ENCODE results near the gene GRID1. TPM values are rescaled to one million over a fixed set of nuclear protein-coding genes. Genes with fewer than 3 reads are reported as not detected.

GRID1 gene
- total and polyA plus RNA-seq, 10 of the 15 experiments (the other 5 are each of a cell fraction or from before 2014, with no cell fraction given) = 0.04 to 0.62 (median 0.08) TPM; not detected in 5

GRCh38 chr10:86415116-86415515 lies 48.5 kb upstream of the GRID1 start:
- RAD21 ChIA-PET (ENCODE audit: unreplicated experiment) = interaction anchor here (1.5 to 5.8 kb wide), 2 partner anchors 13 to 26 kb away, joined by 3 to 155 read pairs; no protein-coding TSS in a partner anchor
- BruUV-seq (replicated peaks) = no TSS peak
- Histone ChIP-seq H3K27me3 (replicated peaks in 1 of 2; ENCODE audit: control insufficient read depth in 2 of 2, insufficient read depth in 2 of 2, low read length in 1 of 2) (no peaks in the 10 kb centered on the region), H3K79me2 (ENCODE audit: control insufficient read depth, insufficient read depth, low read length) (no peaks in the 10 kb centered on the region), H3K4me1 (ENCODE audit: control insufficient read depth, insufficient read depth, low read length) (peaks cover 38% of the 10 kb centered on the region), H3K4me3 (no peak overlapping the region), H3K9ac (ENCODE audit: control insufficient read depth, insufficient read depth, low read length) (no peak overlapping the region), H3K4me2 (ENCODE audit: control insufficient read depth, insufficient read depth) (no peak overlapping the region), H2AFZ (ENCODE audit: control insufficient read depth, low read depth, low read length) (no peak overlapping the region), H3K27ac (ENCODE audit: control insufficient read depth, insufficient read depth) (no peak overlapping the region), H3K36me3 (ENCODE audit: control insufficient read depth in 2 of 2, insufficient read depth in 2 of 2, low read length in 1 of 2) (no peaks in the 10 kb centered on the region), H3K9me3 (replicated peaks; ENCODE audit: control insufficient read depth, insufficient read depth, low read length) (peaks cover 6% of the 10 kb centered on the region; the same call in 2 of the 3 replicates), H4K20me1 (ENCODE audit: control insufficient read depth, insufficient read depth) (no peaks in the 10 kb centered on the region)
- SMC1A ChIA-PET (ENCODE audit: uncharacterized antibody, unreplicated experiment) = interaction anchor here (1.7 to 7.0 kb wide), 2 partner anchors 16 to 23 kb away, joined by 5 to 129 read pairs; no protein-coding TSS in a partner anchor
- no peak for TF ChIP-seq RUNX3 (IDR thresholded peaks at IDR 0.05; ENCODE audit: low read length)
- no peak for TF ChIP-seq LARP7 (IDR thresholded peaks at IDR 0.05)
- TF ChIP-seq YBX1 (IDR thresholded peaks at IDR 0.05) = no peak
- TF ChIP-seq IKZF1 (conservative IDR thresholded peaks at IDR 0.05) = no peak
- TF ChIP-seq, protein P1, sequence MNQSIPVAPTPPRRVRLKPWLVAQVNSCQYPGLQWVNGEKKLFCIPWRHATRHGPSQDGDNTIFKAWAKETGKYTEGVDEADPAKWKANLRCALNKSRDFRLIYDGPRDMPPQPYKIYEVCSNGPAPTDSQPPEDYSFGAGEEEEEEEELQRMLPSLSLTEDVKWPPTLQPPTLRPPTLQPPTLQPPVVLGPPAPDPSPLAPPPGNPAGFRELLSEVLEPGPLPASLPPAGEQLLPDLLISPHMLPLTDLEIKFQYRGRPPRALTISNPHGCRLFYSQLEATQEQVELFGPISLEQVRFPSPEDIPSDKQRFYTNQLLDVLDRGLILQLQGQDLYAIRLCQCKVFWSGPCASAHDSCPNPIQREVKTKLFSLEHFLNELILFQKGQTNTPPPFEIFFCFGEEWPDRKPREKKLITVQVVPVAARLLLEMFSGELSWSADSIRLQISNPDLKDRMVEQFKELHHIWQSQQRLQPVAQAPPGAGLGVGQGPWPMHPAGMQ (IDR thresholded peaks at IDR 0.05; ENCODE audit: borderline replicate concordance) = no peak
- TF ChIP-seq MTA3 (IDR thresholded peaks at IDR 0.05; ENCODE audit: borderline replicate concordance, low read length) = no peak
- TF ChIP-seq JUNB (IDR thresholded peaks at IDR 0.05) = no peak
- no peak for TF ChIP-seq CBFB (IDR thresholded peaks at IDR 0.05; ENCODE audit: low read depth)
- TF ChIP-seq IRF4 (IDR thresholded peaks at IDR 0.05; ENCODE audit: low read depth, low read length) = no peak
- TF ChIP-seq POLR2A (IDR thresholded peaks at IDR 0.05; ENCODE audit: low read depth, low read length) = no peak
- TF ChIP-seq YY1 (IDR thresholded peaks at IDR 0.05; ENCODE audit: low read depth, low read length) = no peak
- intact Hi-C loops (cut with micrococcal nuclease; ENCODE audit: unreplicated experiment) = no loop called here
- ATAC-seq (no peak), DNase-seq (ENCODE audit: low read depth, low spot score) (no peak), FAIRE-seq (no peak)
- POLR2A ChIA-PET = interaction anchor here (1.9 to 5.4 kb wide), 2 partner anchors 13 to 22 kb away, joined by 7 to 110 read pairs; no protein-coding TSS in a partner anchor
- WGBS (ENCODE audit: insufficient coverage, insufficient replicate concordance, low lambda C conversion rate, missing lambda C conversion rate) = 76% methylated on average over 3 of the region's 3 CpGs
- CTCF ChIA-PET = interaction anchor here (1.3 to 6.7 kb wide), 2 partner anchors 14 to 24 kb away, joined by 3 to 77 read pairs; no protein-coding TSS in a partner anchor
- in situ Hi-C loops (cut with MboI) = no loop called here
